Upper lobe of left lung (tissue), 4 donors: ENCODE measurements around the gene MKNK1.

Source experiments
- POLR2AphosphoS5 ChIP-seq, 2 donors: sonication (generic); formaldehyde crosslinking; IDR thresholded peaks; one replicate each; pipeline ENCODE4 v1.5.1; 2017; ENCODE audit warnings: antibody characterized with exemption in 2 of 2
- TF ChIP-seq, protein P1 (sequence below), 6 experiments: fragments of 450-650 bp in 4 of 6; fragments of 200-600 bp in 2 of 6; sonication (generic) in 2 of 6; IDR thresholded peaks; one replicate each; pipeline ENCODE4 v1.5.1; 2016 to 2019; ENCODE audit warnings: antibody characterized with exemption in 6 of 6

DNA sequence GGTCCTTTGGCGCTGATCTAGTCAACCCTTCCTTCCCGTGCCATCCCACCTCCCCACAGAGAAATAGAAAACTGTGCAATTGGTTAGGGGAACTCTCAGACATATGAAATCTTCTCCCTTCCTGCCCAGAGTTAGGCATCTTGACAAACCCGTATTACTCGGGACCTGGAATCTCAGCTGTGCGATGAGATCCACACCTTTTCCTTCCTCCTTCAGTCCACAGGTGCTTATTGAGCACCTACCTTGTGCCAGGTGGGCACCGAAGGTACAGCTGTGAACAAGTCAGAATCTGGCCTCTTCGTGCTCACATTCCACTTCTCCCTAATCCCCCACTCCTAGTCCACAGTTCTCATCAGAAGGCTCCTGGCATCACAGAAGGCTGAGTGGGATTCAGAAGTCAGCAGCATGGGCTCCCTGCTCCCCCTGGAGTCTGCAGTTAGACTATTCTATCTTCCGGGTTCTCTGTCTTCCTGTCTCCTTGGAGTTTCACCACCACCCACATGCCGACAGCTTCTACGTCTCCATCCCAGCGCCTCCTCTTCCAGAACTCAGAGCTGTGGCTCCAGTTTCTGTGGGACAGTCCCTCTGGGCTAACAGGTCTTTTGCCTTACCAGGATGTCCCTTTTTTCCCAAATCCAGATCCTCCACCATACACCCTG is 75.6 kb downstream of the MKNK1 start:
- TF ChIP-seq, protein P1, sequence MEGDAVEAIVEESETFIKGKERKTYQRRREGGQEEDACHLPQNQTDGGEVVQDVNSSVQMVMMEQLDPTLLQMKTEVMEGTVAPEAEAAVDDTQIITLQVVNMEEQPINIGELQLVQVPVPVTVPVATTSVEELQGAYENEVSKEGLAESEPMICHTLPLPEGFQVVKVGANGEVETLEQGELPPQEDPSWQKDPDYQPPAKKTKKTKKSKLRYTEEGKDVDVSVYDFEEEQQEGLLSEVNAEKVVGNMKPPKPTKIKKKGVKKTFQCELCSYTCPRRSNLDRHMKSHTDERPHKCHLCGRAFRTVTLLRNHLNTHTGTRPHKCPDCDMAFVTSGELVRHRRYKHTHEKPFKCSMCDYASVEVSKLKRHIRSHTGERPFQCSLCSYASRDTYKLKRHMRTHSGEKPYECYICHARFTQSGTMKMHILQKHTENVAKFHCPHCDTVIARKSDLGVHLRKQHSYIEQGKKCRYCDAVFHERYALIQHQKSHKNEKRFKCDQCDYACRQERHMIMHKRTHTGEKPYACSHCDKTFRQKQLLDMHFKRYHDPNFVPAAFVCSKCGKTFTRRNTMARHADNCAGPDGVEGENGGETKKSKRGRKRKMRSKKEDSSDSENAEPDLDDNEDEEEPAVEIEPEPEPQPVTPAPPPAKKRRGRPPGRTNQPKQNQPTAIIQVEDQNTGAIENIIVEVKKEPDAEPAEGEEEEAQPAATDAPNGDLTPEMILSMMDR (IDR thresholded peaks at IDR 0.05), result no peak
- TF ChIP-seq POLR2AphosphoS5 (IDR thresholded peaks at IDR 0.05), result no peak
